ENCODE results near the gene SLC25A43. TPM values are rescaled to one million over a fixed set of nuclear protein-coding genes. Genes with fewer than 3 reads are reported as not detected.
"Not testable (repeated sequence)": the region's sequence is repeated elsewhere in the genome, so short reads cannot be mapped to it uniquely, and the experiment has no call there.

The SLC25A43 gene
- total RNA-seq, 1 donor from 2014 or later = 17.7 TPM

DNA sequence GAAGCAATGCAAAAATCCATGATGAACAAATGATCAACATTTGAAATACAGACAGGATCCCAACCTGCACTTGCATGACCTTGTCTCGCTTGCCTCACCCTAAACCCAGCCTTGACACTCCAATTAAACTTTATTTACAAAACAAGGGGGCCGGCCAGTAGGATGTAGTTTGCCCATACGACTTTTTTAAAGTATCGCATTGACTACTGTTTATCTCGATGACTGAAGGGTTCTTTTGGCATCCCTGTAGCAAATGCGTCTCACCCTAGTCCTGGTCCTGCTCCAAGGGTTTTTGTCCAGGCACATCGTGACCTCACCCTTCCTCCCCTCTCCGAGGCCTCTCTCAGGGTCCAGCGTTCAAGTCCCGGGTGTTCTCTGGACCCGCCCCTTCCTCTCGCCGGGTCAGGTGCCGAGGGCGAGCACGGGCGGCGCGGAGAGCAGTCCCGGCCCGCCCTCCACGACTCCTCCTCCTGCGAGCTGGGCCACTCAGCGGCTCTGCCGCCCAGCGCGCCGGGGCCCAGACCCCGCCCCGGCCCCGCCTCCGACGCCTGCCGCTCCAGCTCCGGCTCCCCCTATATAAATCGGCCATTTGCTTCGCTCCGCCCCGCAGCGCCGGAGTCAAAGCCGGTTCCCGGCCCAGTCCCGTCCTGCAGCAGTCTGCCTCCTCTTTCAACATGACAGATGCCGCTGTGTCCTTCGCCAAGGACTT, 68.9 kb downstream of the SLC25A43 start, which contains the start of gene SLC25A5:
SLC25A5 (plus strand) TSS at position 603 of the 709 bp plus-strand sequence; CDS start at position 675, 72 bp downstream.
- DNase-seq (ENCODE audit: low read depth, low spot score) = peak; percentile 48

GRCh38 chrX:119468551-119469312, 69.6 kb downstream of the SLC25A43 start:
- peak; percentile 36 for DNase-seq (ENCODE audit: low read depth, low spot score)

DNA sequence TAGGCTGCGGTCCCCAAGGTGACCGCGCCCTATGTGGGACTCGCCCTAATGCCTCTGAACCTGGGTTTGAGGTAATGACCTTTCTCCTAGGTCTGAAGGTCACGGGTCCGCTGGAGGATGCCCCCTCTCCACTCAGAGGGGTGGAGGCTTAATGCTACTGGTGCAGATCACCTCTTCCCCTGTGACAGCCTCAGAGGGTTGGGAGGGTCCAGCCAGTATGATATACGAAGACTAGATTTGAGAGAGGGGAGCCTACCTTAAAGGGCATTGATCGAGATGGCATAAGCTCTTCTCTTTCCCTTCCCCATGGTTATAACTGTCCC, 70.1 kb downstream of the SLC25A43 start:
- no peak for DNase-seq (ENCODE audit: low read depth, low spot score)

DNA sequence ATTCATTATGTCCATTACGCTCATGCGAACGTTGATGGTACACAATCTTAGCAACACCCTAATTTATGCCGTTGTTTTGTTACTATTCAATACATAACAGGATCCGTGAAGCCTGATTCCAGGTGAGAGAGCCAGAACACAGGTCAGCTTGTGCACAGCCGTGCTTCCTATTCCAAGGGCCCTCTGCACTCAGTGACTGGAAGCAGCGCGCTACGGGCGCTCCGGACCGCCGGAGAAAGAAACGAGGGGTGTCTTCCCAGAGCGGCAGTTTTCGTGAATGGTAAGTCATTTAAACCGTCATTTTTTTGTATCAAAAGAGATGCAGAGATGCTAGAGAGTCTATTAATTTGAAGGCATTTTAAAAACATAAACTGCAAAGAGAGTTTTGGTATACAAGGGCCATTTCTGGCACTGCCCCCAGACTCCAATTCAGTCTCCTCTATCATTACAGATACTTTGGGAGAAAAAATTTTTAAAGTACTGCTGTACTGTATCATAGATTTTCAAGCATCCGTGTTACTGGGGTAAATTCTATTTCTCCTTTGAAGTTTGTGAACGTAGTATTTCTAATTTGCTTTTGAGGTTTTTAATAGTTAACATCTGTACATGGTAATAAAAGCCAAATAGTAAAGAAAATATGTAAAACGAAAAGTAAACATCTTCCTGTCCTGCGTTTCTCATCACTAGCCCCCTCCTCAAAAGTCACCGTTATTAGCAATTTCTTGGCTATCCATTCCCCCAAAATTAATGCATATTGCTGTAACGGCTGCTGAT, 75.7 kb downstream of the SLC25A43 start:
- no peak for DNase-seq (ENCODE audit: low read depth, low spot score)

DNA sequence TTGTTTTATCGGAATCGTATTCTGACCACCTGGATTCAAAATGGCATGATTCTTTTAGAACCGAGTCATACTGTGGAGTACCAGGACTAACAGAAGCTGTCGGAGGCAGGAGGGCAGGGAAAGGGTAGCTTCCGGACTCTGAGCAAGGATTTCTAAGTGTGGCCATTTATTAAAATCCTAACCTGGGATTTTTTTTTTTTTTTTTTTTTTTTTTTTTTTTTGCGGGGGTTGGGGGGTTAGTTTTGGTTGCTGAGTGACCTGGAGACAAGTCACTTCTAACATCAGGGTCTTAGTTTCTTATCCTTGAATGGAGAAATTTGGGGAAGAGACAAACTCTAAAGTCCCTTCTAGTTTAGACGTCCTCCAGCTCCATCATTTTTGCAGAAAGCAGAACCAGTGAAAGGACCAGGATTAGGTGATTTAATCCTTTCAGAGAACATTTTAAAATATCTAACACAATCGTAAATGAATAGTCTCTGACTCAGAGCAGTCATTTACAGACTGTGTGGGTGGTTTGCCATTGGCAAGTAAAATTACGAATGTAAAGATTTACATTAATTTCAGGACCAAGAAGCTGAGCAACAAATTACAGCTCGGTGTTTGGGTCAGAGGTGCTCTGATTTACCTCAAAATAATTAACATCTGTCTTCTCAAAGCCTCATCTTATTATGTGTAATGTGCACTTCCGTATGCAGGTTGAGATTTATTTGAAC, 76.4 kb downstream of the SLC25A43 start:
- no peak for DNase-seq (ENCODE audit: low read depth, low spot score)

- no peak for DNase-seq (ENCODE audit: low read depth, low spot score)
Observed at GRCh38 chrX:119477812-119478232, 78.7 kb downstream of the SLC25A43 start.

DNA sequence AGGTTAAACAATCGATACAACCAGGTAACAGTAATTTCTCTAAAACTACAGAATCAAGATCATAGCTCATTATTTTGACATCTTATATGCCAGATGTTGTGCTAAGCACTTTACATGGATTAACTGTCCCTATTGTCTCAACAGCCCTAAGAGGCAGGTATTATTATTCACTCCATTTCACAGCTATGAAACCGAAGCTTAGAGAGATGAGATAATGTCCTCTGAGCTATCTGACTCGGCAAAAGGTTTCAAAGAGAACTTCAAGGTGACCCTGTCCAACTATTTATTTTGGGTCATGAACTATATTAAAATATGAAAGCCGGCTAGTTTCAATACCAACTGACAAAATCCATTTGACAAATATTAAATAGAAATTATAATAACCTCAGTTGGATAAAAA, 79.4 kb downstream of the SLC25A43 start:
- DNase-seq (ENCODE audit: low read depth, low spot score) = no peak

DNA sequence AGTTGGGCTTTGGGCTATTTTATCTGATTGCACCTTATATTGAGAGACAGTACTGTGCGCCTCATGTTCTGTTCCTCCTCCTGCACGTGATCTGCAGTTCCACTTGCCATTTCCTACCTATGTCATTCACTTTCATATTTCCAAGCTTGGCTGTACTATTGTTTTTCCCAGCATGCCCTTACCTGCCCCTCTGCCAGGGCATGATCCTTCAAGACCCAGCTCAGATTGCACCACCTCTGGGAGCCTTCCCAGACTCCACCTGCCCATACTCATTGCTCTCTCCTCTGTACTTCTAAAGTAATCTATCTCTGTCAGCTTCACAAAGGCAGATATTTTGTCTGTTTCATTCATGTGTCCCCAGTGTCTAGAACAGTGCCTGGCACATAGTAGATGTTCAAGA, 80.7 kb downstream of the SLC25A43 start:
- no peak for DNase-seq (ENCODE audit: low read depth, low spot score)

DNA sequence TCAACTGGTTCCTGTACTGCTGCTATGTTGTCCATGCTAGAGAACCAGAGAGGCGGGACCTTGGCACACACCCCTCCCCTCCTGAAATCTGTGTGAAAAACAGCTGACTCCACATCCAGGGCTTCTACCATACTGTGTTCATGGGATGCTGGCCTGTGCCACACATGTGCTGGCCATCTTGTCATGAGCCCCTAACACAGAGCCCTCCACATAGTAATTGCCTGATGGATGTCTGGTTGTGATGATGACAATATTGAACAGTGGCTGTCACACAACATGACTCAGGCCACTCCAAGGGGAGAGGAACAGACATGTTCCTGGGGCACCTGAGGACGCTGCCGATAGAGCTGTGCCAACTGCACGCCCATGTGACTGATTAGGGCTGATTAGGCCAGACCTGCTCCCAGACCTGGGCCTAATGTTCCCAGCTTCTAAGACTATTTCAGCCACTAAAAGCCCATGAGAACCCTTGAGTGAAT, 82.2 kb downstream of the SLC25A43 start:
- no peak for DNase-seq (ENCODE audit: low read depth, low spot score)

GRCh38 chrX:119482041-119482440, 82.9 kb downstream of the SLC25A43 start:
- DNase-seq (ENCODE audit: low read depth, low spot score) = no peak

DNA sequence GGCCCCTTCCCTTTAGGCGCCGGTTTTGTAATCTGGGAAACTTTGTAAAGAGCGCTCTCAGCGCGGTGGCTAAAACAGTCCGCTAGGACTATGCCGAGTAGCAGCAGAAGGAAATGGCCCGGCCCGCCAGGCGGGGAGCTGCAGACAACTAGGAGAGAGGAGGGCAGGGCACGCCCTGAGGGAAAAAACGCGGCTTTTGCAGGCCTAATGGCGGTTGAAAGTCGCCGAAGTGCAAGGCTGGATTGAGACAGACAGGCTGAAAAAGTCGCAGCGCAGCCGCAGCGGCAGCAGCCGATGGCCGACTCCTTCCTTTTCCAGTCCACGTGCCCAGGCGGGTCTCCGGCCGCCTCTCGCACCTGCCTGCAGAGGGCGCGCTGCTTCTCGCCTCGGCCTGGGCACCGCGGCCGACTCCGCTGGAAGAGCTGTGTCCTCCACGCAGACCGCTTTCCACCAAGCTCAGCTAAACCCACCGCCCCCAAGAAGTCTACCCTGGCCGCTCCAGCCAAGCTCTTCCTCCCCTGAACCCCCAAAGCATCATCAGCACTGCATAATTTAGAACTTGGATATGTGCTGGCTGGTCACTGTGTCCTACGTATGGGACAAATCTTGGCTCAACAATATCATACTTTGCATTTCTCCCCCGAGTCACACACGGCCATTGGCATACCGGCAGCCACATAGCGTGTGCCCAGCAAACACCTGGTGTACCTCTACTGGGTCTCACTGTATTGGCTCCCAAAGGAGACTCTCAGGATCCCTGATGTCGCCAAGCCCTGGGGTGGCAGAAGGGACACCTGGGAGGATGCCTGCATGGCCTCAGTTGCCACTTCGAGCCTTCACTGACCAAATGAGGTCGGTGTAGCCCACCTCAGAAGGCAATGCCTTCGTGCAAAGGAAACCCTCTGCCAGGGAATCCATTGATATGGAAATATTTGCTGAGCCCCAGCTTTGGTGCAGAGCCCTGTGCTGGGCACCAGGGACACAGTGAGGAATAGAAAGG, 83.6 kb downstream of the SLC25A43 start:
- DNase-seq (ENCODE audit: low read depth, low spot score) = no peak

GRCh38 chrX:119486745-119487144, 87.6 kb downstream of the SLC25A43 start:
- no peak for DNase-seq (ENCODE audit: low read depth, low spot score)

- DNase-seq (ENCODE audit: low read depth, low spot score) = not testable (repeated sequence)
Observed at GRCh38 chrX:119487766-119488165, 88.6 kb downstream of the SLC25A43 start.

GRCh38 chrX:119488749-119489148, 89.6 kb downstream of the SLC25A43 start:
- DNase-seq (ENCODE audit: low read depth, low spot score) = no peak

GRCh38 chrX:119489212-119490074, 90.3 kb downstream of the SLC25A43 start:
- DNase-seq (ENCODE audit: low read depth, low spot score) = no peak

DNA sequence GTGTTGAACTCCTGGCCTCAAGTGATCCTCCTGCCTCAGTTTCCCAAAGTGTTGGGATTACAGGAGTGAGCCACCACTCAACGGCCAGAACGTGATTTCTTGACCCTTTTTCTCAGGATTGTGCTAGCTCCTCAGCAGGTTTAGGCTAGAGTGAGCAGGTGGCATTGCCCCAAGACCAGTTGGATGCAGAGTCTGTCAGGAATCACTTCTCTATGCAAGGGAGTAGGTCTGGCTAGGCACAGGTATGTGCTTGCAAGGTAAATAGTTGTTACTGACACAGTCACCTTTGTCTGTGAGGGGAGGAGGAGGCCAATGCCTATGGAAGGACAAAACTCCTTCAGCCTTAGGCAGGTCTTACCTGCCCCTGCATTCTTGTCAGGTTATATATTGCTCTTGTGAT, 93.3 kb downstream of the SLC25A43 start:
- DNase-seq (ENCODE audit: low read depth, low spot score) = no peak

DNA sequence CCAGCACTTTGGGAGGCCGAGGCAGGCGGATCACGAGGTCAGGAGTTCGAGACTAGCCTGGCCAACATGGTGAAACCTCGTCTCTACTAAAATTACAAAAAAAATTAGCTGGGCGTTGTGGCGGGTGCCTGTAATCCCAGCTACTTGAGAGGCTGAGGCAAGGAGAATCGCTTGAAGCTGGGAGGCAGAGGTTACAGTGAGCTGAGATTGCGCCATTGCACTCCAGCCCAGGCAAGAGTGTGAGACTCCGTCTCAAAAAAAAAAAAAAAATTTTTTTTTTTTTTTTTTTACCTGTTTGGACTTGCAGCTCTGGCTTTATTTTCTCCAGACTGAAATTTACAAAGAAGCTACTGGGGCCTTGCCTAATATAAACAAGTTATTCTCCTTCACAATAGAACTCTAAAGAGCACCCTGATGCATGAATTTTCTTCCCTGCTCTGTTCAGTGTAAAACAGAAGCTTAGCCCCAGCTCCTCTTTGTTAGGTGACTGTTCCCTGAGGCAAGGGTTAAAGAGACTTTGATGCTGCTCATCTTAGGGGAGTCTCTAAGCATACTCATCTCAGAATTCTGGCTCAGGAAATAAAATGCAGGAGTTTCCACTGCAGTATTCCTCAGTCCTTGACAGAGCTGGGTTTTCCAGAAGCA, 94.8 kb downstream of the SLC25A43 start:
- DNase-seq (ENCODE audit: low read depth, low spot score) = not testable (repeated sequence)
